H1 (cell line): ENCODE measurements around the gene BUD23. TPM values are rescaled to one million over a fixed set of nuclear protein-coding genes. Genes with fewer than 3 reads are reported as not detected.

Experiments used
- ASH2L ChIP-seq: fragments of 200-600, 300-600 bp; sonication (generic); IDR thresholded peaks from one replicate; pipeline ENCODE4 v1.7.1; 2017; ENCODE audit warnings: low read length
- CHD7 ChIP-seq: fragments of 300-600 bp; sonication (generic); IDR thresholded peaks from 2 replicates; pipeline ENCODE4 v1.7.1; 2012; ENCODE audit warnings: low read length, moderate library complexity, mild to moderate bottlenecking, inconsistent platforms; ENCODE audit not compliant: insufficient replicate concordance
- CTCF ChIP-seq, 3 experiments: IDR thresholded peaks; 1 replicate in 2 of 3; 2 replicates in 1 of 3; pipeline versions ENCODE4 v1.5.1 to v1.6.1; 2011; ENCODE audit warnings: low read length in 3 of 3, mild to moderate bottlenecking in 3 of 3, inconsistent platforms in 2 of 3, low read depth in 1 of 3, moderate library complexity in 1 of 3; ENCODE audit not compliant: insufficient read depth in 1 of 3; ENCODE audit errors: control extremely low read depth in 1 of 3
- KDM1A ChIP-seq: fragments of 200-600, 300-600 bp; sonication (generic); IDR thresholded peaks from 2 replicates; pipeline ENCODE4 v1.7.1; 2016; ENCODE audit warnings: mild to moderate bottlenecking, low read length, borderline replicate concordance
- RXRA ChIP-seq: IDR thresholded peaks from 2 replicates; pipeline ENCODE4 v1.6.1; 2011; ENCODE audit warnings: low read depth, mild to moderate bottlenecking, low read length, moderate library complexity; ENCODE audit not compliant: insufficient read depth
- SIRT6 ChIP-seq: IDR thresholded peaks from one replicate; pipeline ENCODE4 v1.7.1; 2012; ENCODE audit warnings: low read length, inconsistent platforms
- TBP ChIP-seq: IDR thresholded peaks from 2 replicates; pipeline ENCODE4 v1.6.1; 2011; ENCODE audit warnings: low read depth, low read length, improper control_type of control experiment
- polyA plus RNA-seq, 7 experiments: library from polyadenylated mRNA; depleted of rRNA in 3 of 7; stranded (reverse) in 5 of 7; unstranded in 2 of 7; fragments of >200 nt in 5 of 7; fragments of 200-250 nt in 2 of 7; gene quantifications; 1 replicate in 5 of 7; 2 replicates in 1 of 7; 4 replicates in 1 of 7; pipeline versions ENCODE4 v1.2.1 to v1.2.3, GENCODE V29; 2011 to 2013; ENCODE audit warnings: missing spikeins in 2 of 7, mixed read lengths in 2 of 7
- total RNA-seq: library from RNA; stranded (reverse); fragmentation: NEBNext Ultra II Directional; extraction: Animal tissue kit (Norgen Biotek cat#: 25700); gene quantifications from 2 replicates; pipeline ENCODE4 v1.2.1, GENCODE V29; 2021

Gene BUD23
- total and polyA plus RNA-seq, 2 of the 8 experiments (the other 6 are each of a cell fraction or from before 2014, with no cell fraction given): 72.3 to 78.4 TPM

GRCh38 chr7:73706126-73707044 is 23.0 kb downstream of the BUD23 start (continued):
- TF ChIP-seq CHD7: no peak
- TF ChIP-seq KDM1A: no peak
- TF ChIP-seq TBP: no peak
- no peak for TF ChIP-seq CTCF (IDR thresholded peaks at IDR 0.05; ENCODE audit: control extremely low read depth in 1 of 3, insufficient read depth in 1 of 3, low read depth in 1 of 3, low read length in 3 of 3)
- no peak for TF ChIP-seq ASH2L
- TF ChIP-seq RXRA: no peak
- no peak for TF ChIP-seq SIRT6
